Colon (tissue), 2 donors: Measurements from ENCODE around the gene NLRC3.
"Not testable (repeated sequence)": the region's sequence is repeated elsewhere in the genome, so short reads cannot be mapped to it uniquely, and the experiment has no call there.

Experiments
- FAIRE-seq: peaks from 2 replicates; lab custom pipeline; 2012; peaks lifted over from hg19 to GRCh38; lab: Jason Lieb, UNC
- donor health status: control.
- donor health status: control.

The NLRC3 gene, protein sequence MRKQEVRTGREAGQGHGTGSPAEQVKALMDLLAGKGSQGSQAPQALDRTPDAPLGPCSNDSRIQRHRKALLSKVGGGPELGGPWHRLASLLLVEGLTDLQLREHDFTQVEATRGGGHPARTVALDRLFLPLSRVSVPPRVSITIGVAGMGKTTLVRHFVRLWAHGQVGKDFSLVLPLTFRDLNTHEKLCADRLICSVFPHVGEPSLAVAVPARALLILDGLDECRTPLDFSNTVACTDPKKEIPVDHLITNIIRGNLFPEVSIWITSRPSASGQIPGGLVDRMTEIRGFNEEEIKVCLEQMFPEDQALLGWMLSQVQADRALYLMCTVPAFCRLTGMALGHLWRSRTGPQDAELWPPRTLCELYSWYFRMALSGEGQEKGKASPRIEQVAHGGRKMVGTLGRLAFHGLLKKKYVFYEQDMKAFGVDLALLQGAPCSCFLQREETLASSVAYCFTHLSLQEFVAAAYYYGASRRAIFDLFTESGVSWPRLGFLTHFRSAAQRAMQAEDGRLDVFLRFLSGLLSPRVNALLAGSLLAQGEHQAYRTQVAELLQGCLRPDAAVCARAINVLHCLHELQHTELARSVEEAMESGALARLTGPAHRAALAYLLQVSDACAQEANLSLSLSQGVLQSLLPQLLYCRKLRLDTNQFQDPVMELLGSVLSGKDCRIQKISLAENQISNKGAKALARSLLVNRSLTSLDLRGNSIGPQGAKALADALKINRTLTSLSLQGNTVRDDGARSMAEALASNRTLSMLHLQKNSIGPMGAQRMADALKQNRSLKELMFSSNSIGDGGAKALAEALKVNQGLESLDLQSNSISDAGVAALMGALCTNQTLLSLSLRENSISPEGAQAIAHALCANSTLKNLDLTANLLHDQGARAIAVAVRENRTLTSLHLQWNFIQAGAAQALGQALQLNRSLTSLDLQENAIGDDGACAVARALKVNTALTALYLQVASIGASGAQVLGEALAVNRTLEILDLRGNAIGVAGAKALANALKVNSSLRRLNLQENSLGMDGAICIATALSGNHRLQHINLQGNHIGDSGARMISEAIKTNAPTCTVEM

DNA sequence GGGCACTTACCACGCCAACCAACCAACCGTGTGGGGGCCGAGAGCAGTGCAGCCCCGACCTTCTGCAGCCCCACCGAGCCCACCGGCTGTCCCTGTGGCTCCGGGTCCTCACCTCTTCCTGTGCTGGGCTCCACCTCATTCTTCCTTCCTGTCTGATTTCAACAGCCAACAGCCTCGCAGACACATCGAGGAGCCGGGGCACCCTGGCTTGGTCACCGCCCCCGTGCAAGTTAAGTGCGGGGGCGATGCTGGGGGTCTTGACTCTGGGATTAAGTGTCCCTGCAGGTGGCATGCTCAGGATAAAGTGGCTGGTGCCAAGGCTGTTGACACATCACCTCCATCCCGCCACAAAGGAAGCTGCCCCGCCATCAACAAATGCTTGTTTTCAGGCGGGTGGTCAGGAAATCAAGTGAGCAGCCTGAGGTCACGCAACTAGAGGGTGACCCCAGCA, at the start of gene NLRC3:
Gene NLRC3, minus strand, starts transcription at position 102 of the 451 bp plus-strand sequence. CDS start 12,367 bp downstream, outside the sequence.
- no peak for FAIRE-seq

DNA sequence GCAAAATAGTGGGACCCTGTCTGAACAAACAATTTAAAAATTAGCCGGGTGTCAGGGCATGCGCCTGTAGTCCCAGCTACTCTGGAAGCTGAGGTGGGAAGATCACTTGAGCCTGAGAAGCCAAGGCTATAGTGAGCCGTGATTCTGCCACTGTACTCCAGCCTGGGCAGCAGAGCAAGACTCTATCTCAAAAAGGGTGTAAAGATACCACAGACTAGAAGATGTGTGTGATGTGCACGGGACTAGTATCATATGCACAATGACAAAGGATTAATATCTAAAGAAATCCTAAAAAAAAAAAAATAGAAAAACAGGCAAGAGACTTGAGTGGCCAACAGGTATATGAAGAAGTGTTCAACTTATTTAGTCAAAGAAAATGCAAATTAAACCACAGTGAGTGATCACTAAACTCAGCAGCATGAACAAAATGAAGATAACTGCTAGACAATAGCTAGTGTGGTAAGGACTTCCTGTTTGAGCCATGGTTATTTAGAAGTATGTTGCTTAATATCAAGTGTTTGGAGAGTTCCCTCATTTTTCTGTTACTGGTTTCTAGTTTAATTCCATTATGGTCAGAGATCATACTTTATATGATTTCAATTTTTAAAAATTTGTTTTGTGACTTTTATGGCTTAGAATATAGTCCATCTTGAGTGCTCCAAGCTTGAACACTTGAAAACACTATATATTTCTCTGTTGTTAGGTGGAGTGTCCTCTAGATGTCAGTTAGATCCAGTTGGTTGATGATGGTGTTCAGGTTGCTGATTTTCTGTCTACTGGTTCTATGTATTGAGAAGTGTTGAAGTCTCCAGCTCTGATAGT, 48.9 kb upstream of the NLRC3 start:
- FAIRE-seq = no peak

DNA sequence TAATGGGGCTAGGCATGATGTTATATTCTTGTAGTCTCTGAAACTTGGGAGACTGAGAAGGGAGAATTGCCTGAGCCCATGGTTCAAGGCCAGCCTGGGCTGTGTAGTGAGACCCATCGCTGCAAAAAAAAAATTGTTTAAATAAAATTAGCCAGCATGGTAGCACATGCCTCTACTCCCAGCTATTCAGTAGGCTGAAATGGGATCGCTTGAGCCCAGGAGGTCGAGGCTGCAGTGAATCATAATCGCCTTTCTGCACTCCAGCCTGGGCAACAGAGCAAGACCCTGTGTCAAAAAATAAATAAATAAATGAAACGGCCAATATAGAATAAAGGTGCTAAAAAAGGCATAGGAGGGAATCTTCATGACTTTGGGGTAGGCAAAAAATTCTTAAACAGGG, 48.1 kb upstream of the NLRC3 start:
- no peak for FAIRE-seq

DNA sequence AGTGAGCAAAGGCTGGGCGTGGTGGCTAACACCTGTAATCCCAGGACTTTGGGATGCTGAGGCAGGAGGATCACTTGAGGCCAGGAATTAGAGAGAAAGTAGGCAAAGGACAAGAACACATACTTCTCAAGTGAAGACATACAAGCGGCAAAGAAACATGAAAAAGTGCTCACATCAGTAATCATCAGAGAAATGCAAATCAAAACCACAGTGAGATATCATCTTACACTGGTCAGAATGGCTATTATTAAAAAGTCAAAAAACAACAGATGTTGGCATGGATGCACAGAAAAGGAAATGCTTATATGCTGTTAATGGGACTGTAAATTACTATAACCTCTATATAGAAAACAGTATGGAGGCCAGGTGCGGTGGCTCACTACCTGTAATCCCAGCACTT, 46.4 kb upstream of the NLRC3 start:
- no peak for FAIRE-seq

DNA sequence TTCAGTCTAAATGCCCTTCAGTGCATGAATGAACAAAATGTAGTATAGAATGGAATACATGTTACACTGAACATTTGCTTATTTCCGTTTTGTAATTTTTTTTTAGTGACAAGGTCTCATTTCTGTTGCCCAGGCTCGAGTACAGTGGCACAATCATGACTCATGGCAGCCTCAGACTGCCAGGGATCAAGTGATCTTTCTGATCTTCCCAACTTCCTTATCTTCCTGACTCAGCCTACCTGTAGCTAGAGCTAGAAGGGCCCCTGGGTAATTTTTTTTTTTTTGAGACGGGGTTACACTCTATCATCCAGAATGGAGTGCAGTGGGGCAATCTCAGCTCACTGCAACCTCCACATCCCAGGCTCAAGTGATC, 41.6 kb upstream of the NLRC3 start:
- FAIRE-seq = no peak

DNA sequence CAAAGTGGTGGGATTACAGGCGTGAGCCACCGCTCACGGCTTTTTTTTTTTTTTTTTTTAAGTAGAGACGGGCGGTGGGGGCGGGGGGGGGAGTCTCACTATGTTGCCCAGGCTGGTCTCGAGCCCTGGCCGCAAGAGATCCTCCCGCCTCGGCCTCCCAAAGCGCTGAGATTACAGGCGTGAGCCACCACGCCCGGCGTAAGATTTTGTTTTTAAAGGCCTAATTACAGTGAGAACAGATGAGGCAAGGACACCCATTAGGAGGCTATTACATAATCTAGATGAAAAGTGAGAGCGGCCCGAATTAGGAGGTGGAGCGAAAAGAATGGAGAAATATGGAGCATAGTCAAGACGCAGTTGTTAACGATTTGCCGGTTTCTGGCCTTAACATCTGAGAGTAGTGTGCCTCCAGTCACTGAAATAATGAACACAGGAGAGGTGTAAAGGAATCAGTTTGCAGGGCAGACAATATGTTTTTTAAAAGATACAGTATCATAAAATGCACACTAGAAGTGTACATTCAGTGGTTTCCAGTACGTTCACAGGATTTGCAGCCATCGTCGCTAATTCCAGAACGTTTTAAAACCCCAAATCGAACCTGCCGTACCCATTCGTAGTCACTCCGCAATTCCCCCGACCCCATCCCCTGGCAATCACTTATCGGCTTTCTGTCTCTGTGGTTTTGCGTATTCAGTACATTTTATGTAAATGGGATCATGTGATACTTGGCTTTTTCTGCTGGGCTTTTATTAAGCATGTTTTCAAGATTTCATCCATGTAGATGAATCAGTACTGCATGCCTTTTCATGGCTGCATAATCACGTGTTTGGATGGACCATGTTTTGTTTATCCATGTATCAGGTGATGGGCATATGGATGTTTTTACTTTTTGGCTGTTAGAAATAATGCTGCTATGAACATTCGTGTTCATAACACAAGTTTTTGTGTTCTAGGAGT, 35.6 kb upstream of the NLRC3 start:
- no peak for FAIRE-seq

DNA sequence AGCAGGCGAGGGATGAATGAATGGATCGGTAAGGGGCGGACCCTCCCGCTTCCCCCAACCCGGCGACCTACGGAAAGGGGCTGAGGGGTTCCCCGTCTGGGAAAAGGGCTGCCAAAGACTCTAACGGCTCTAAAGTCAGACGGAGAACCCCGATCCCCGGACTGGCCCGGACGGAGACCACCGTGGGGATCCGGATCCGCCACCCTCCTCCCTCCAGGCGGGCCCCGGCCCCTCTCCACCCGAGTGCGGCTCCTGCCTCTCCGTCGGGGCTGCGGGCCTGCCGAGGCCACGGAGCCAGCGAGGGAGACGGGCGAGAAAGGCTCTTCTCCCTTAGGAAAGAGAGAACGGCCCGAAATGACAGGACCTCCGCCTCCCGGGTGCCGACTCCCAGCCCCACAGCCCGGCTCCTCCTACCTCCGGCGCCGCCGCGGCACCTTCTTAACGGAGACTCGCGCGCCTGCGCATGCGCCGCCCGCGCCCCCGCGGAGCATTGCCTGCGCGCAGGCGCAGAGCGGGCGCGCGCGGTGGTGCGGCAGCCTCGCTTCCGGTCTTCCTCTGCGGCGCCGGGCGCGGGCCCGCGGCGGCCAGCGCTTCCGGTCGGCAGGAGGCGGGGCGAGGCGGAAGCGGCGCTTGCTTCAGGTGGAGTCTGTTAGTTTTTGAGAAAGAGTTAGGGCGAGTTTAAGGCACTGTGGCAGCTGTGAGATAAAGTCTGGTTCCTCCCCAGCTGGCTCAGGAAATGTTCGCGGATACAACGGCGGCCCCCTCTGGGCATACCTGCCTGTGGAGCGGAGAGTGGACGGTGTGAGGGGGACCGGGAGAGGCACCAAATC, 34.2 kb upstream of the NLRC3 start, which contains the start of gene SLX4:
Gene SLX4, minus strand, starts transcription at position 461 of the 830 bp plus-strand sequence. CDS start 2,642 bp downstream, outside the sequence.
- no peak for FAIRE-seq

DNA sequence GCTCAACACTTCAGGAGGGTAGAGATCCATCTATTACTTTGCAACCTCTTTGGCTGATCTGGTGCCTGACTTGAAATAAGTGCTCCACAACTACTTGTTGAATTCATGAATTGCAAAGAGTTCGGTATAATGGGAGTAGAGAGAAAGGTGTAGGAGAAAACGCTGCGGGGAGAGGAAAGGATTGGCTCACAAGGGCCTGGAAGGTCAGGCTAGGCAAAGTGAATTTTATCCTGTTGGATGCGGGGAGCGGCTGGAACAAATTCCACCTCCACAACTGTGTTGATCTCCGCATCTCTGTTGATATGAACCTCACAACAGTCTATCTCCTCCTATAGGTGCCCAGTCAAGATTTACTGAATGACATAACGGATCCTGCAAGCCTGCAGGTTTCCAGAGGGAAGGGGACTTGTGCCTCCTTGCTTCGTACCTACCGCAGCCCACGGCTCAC, 33.5 kb upstream of the NLRC3 start:
- no peak for FAIRE-seq

DNA sequence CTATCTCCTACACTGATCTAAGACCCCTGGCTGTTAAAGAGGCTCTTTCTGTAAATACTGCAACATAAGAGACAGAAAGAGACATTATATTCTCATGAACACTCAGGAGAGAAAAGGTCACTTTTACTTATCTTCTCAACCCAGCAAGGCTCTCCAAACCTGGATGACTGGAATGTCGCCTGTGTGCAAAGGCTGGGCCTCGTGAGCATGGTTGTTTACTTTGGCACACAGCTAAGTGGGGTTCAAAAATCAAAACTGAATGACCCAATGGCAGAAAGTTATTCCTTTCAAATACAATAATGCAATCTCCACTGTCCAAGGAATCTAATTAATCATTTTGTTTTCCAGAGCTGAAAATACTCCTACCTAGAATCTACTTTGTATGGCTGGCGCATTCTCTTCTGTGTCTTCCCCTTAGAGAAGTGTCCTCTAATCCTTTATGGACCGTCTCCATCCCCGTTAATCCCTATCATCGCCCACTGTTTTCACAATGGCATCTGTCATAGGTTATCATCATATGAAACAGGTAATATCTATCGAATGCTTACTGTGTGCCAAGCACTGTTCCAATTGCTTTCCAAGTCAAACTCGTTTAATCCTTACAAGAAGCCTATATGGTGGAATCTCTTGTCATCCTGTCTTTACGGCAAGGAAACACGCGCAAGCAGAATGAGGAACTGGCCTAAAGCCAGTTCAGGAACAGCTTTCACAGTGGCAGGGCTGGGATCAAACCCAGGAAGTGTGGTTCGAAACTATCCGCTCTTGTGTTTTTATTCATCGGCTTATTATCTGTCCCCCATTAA, 32.9 kb upstream of the NLRC3 start:
- FAIRE-seq = no peak

DNA sequence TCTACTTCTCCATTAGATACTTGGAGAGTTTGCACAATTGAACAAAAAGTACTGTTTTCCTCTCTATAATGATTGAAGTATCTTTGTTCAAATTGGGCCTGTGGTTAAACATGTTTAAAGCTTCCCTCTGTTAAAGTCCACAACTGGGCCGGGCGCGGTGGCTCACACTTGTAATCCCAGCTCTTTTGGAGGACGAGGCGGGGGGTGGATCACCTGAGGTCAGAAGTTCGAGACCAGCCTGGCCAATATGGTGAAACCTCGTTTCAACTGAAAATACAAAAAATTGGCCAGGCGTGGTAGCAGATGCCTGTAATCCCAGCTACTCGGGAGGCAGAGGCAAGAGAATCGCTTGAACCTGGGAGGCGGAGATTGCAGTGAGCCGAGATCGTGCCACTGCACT, 31.8 kb upstream of the NLRC3 start:
- not testable (repeated sequence) for FAIRE-seq

DNA sequence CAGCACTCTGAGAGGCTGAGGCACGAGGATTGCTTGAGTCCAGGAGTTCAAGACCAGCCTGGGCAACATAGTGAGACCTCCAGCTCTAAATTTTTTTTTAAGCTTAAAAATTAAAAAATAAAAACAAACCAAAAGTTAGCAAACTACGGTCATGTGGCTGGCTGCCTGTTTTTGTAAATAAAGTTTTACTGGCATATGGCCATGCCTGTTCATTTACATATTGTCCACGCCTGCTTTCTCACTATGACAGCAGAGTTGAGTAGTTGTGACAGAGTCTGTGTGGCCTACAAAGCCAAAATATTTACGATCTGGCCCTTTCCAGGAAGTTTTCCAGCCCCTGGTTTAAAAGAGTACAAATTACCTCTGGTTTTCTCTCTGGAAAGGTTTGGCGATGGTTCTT, 30.9 kb upstream of the NLRC3 start:
- FAIRE-seq = no peak

DNA sequence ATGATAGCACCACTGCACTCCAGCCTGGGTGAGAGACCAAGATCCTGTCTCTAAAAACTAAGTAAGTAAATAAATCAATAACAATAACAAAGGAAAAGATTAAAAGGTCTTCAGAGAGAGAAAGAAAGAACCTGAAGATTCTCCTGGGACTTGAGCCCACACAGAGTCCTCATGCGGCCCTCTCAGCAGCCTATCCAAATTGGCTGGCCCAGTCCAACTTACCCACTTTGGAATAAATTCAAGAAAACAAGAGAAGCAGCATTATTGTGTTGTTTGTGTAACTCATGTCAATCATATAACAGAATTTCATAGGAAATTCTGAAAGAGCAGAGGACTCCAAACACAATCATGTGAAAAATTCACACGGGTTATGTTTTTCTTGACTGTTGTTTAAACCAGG, 30.4 kb upstream of the NLRC3 start:
- no peak for FAIRE-seq

DNA sequence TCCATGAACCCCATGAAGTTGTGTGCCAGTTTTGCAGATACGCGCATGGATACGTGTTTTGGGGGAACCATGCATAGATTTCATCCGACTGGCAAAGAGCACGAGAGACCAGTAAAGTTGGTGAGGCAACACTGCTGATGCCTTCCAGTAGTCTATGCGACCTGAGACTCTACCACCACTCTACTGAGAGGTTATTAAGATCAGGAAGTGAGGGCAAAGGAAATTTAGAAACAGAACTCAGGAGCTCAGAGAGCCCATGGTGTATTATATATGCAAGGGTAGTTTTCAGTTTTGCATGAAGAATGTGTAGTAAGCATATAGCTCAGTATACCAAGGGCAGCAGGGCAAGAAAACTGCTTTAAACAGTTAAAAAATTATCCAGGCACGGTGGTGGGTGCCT, 30.0 kb upstream of the NLRC3 start:
- FAIRE-seq = no peak

DNA sequence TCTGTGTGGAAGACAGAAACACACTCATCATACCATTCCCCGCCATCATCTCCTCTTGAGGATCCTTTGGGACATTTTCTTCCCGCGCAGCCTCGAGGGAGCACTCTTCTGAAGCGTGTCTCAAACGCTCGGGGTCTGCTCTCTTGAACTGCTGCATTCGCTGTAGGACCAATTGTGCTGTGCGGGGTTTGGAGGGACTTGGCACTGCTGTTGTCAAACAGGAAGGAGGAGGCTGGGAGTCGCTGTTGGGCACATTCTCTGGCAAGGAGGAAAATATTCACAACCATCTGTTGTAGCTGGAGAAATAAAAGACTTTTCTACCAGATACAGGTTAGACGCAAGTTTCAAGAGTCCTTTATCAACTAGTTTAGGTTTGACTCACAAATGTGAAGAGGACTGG, 29.2 kb upstream of the NLRC3 start:
- no peak for FAIRE-seq

DNA sequence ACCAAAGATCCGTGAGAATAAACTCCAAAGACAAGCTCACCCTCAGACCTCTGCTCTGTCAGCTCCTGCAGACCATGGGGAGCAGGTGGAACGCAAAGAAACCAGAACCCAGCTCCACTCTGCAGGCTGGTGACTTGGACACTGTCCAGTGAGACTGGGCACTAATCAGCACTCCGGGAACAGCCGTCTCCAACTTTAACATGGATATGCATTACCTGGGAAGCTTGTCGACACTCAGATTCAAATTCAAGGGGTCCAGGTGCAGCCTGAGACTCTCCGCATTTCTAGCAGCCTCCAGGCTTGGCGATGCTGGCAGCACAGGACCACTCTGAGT, 25.1 kb upstream of the NLRC3 start:
- FAIRE-seq = no peak

DNA sequence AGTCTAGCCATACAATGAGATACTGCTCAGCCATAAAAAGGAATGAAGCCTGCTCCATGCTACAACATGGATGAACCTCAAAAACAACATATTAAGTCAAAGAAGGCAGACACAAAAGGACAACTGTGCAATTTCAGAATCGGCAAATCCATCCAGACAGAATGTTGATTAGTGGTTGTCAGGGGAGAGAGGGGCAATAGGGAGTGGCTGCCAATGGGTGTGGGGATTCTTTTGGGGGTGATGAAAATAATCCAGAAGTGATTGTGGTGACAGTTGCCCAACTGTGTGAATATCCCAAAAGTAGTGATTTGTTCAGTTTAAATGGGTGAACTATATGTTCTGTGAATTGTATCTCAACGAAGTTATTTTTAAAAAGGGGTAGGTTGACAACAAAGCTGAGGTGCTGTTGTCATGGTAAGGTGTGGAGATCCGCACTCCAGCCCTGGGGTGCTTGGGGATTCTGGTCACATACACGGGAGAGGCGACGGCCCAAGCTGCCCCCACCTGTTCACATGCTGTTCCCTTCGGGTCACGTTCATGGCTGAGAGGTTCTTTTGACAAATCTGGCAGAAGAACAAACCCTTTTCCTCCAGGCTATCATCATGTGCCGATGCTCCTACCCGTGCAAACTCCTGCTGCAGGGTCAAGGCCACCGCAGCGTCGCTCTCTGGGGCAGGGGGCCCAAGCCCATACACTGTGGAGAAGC, 24.6 kb upstream of the NLRC3 start:
- no peak for FAIRE-seq

DNA sequence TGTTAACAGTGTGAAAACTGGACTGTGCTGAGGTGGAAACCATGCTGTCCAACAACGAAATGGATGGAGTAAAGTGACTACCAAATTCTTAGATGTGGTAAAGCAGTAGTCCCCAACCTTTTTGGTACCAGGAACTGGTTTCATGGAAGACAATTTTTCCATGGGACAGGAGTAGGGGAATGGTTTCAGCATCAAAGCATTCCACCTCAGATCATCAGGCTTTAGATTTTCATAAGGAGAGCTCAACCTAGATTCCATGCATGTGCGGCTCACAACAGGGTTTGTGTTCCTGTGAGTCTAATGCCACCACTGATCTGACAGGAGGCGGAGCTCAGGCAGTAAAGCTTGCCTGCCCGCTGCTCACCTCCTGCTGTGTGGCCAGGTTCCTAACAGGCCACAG, 22.7 kb upstream of the NLRC3 start:
- no peak for FAIRE-seq

DNA sequence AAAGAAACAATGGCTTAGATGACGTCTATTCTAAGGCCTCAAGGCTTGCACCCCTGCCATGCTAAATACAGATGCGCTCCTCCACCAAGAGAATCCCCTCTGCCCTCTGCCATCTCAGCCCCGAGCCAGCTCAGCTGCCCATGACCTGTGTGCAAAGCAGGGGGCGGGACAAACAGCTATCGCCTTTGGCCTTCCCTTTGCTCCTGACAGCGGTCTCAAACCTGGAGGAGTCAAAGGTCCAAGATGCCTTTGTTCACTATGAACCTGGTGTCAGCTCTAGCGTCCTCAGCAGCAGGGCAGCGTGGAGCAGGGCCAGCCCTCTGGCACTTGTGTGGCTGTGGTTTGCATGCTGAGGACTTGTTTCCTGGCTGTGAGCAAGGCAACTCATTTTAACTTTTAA, 21.9 kb upstream of the NLRC3 start:
- FAIRE-seq = no peak
